Suprapubic skin (tissue), 4 donors: Measurements from ENCODE around the gene C1orf198. TPM values are rescaled to one million over a fixed set of nuclear protein-coding genes. Genes with fewer than 3 reads are reported as not detected.

Experiments used
- DNase-seq, 2 donors: peaks; one replicate each; pipeline ENCODE4 v3.0.0-alpha.2; 2019; ENCODE audit warnings: low spot score in 2 of 2
- H3K27ac ChIP-seq: fragments of 200-600 bp; sonication (generic); one replicate; pipeline ENCODE4 v1.5.1; 2019
- H3K27me3 ChIP-seq: fragments of 200-600 bp; sonication (generic); one replicate; pipeline ENCODE4 v1.5.1; 2019
- H3K36me3 ChIP-seq: fragments of 200-600 bp; sonication (generic); one replicate; pipeline ENCODE4 v1.5.1; 2019
- H3K4me1 ChIP-seq: fragments of 200-600 bp; sonication (generic); one replicate; pipeline ENCODE4 v1.5.1; 2019
- H3K4me3 ChIP-seq: fragments of 200-600 bp; sonication (generic); one replicate; pipeline ENCODE4 v1.5.1; 2019; ENCODE audit warnings: mild to moderate bottlenecking
- H3K9me3 ChIP-seq: fragments of 200-600 bp; sonication (generic); one replicate; pipeline ENCODE4 v1.5.1; 2019
- EP300 ChIP-seq: sonication (generic); formaldehyde crosslinking; IDR thresholded peaks from one replicate; pipeline ENCODE4 v1.6.1; 2017; ENCODE audit warnings: antibody characterized with exemption
- POLR2A ChIP-seq, 2 donors: fragments of 450-650 bp; IDR thresholded peaks; one replicate each; pipeline ENCODE4 v1.6.1; 2017; ENCODE audit warnings: antibody characterized with exemption in 2 of 2, mild to moderate bottlenecking in 2 of 2, moderate library complexity in 2 of 2
- POLR2AphosphoS5 ChIP-seq, 3 donors: sonication (generic); formaldehyde crosslinking; IDR thresholded peaks; one replicate each; pipeline ENCODE4 v1.6.1; 2017; ENCODE audit warnings: antibody characterized with exemption in 3 of 3
- whole genome bisulfite sequencing: methylation state at CpG from one replicate; pipeline ENCODE4 v1.1.5; 2018; 5-methylcytosine and 5-hydroxymethylcytosine counted together
- total RNA-seq, 4 donors: library from RNA; depleted of rRNA; stranded (reverse); fragments of >200 nt; gene quantifications; one replicate each; pipeline ENCODE4 v1.1.0, GENCODE V29; 2016
- TF ChIP-seq, protein P1 (sequence below), 2 donors: fragments of 200-600 bp in 1 of 2; fragments of 450-650 bp in 1 of 2; sonication (generic) in 1 of 2; IDR thresholded peaks; one replicate each; pipeline ENCODE4 v1.5.1; 2016 to 2019; ENCODE audit warnings: antibody characterized with exemption in 2 of 2, mild to moderate bottlenecking in 1 of 2, moderate library complexity in 1 of 2

Gene C1orf198
- total RNA-seq, 4 donors from 2014 or later: 42.7 to 70.1 (median 52.5) TPM

DNA sequence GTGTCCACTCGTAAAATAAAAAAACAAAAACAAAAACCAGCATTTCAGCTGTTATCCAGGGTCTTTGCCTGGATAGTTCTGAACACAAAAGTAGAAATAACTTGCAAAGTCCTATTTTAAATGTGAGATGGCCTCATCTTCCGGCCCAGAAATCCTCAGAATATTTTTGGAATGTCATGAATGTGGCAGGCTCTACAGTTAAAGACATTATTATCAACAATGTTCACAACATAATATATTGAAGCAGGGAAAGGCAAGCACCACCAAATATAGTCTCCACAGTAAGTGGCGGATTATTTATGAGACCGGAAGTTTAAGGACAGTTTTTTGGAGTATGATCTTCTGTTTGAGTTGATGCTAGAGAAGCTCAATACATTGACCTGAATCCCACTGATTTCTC, 1.2 kb upstream of the C1orf198 start:
- TF ChIP-seq EP300 (no peak), POLR2A (IDR thresholded peaks at IDR 0.05) (no peak), POLR2AphosphoS5 (IDR thresholded peaks at IDR 0.05) (no peak)
- TF ChIP-seq, protein P1, sequence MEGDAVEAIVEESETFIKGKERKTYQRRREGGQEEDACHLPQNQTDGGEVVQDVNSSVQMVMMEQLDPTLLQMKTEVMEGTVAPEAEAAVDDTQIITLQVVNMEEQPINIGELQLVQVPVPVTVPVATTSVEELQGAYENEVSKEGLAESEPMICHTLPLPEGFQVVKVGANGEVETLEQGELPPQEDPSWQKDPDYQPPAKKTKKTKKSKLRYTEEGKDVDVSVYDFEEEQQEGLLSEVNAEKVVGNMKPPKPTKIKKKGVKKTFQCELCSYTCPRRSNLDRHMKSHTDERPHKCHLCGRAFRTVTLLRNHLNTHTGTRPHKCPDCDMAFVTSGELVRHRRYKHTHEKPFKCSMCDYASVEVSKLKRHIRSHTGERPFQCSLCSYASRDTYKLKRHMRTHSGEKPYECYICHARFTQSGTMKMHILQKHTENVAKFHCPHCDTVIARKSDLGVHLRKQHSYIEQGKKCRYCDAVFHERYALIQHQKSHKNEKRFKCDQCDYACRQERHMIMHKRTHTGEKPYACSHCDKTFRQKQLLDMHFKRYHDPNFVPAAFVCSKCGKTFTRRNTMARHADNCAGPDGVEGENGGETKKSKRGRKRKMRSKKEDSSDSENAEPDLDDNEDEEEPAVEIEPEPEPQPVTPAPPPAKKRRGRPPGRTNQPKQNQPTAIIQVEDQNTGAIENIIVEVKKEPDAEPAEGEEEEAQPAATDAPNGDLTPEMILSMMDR (IDR thresholded peaks at IDR 0.05): no peak
- no peak overlapping the region for H3K27ac ChIP-seq
- H3K27me3 ChIP-seq: no peaks in the 10 kb centered on the region
- no peak for DNase-seq
- H3K4me1 ChIP-seq: peaks cover 37% of the 10 kb centered on the region
- WGBS: 74% methylated on average over 4 of the region's 4 CpGs
- no peaks in the 10 kb centered on the region for H3K9me3 ChIP-seq
- H3K36me3 ChIP-seq: no peaks in the 10 kb centered on the region
- H3K4me3 ChIP-seq: no peak overlapping the region

DNA sequence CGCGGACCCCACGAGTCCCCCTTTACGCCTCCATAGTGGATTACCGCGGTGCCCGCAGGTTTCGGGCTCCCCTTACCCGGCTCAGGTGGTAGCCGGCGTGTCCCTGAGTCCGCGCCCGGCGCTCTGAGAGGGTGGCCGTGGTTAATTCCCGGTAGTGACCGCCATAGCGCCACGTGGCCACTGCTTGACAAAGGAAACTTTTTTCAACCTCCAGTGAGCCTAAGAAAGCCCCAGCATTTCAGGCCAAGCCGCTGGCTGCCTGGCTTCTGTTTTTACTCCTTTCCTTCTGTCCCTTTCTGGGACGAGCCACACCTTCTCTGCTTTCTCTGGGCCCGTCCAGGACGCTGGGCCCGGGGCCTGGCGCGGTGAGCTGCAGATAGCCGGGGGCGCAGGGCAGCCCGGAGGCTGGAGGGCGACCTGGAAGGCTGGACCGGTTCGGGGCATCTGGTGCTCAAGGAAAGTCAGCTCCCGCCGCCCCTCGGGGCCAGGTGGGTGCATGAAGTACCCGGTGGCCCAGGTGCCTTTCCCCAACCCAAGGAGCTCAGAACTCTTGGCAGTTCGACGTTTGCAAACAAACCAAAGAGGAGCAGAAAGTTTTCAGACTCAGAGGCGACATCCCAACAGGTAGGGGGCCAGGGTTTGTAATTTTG, 540 bp upstream of the C1orf198 start:
- 5% methylated on average over 20 of the region's 40 CpGs for WGBS
- no peak for TF ChIP-seq EP300
- TF ChIP-seq POLR2AphosphoS5 (IDR thresholded peaks at IDR 0.05): no peak
- TF ChIP-seq, protein P1 (IDR thresholded peaks at IDR 0.05): no peak
- no peak for TF ChIP-seq POLR2A (IDR thresholded peaks at IDR 0.05)
- Histone ChIP-seq H3K27me3 (no peaks in the 10 kb centered on the region), H3K9me3 (no peaks in the 10 kb centered on the region), H3K4me1 (peaks cover 43% of the 10 kb centered on the region), H3K27ac (peak overlapping the region; percentile 79), H3K4me3 (peak overlapping the region; percentile 80), H3K36me3 (no peaks in the 10 kb centered on the region)
- DNase-seq: peak in 1 of 2 donors; percentile 82

- Histone ChIP-seq H3K27ac (peak overlapping the region; percentile 79), H3K4me1 (peaks cover 56% of the 10 kb centered on the region), H3K36me3 (no peaks in the 10 kb centered on the region), H3K27me3 (no peaks in the 10 kb centered on the region), H3K9me3 (no peaks in the 10 kb centered on the region), H3K4me3 (peak overlapping the region; percentile 80)
- DNase-seq: no peak
- TF ChIP-seq EP300 (no peak), POLR2A (IDR thresholded peaks at IDR 0.05) (no peak), POLR2AphosphoS5 (IDR thresholded peaks at IDR 0.05) (no peak)
- TF ChIP-seq, protein P1 (IDR thresholded peaks at IDR 0.05): no peak
- WGBS: 20% methylated on average over 17 of the region's 17 CpGs
Observed at GRCh38 chr1:230867101-230867902, 1.0 kb downstream of the C1orf198 start.

- H3K9me3 ChIP-seq: no peaks in the 10 kb centered on the region
- 48% methylated on average over 9 of the region's 9 CpGs for WGBS
- H3K4me3 ChIP-seq: peak overlapping the region; percentile 80
- H3K27me3 ChIP-seq: no peaks in the 10 kb centered on the region
- H3K27ac ChIP-seq: peak overlapping the region; percentile 79
- no peak for DNase-seq
- H3K36me3 ChIP-seq: no peaks in the 10 kb centered on the region
- TF ChIP-seq POLR2AphosphoS5 (IDR thresholded peaks at IDR 0.05): no peak
- peaks cover 62% of the 10 kb centered on the region for H3K4me1 ChIP-seq
Observed at GRCh38 chr1:230866171-230867070, 1.9 kb downstream of the C1orf198 start.

DNA sequence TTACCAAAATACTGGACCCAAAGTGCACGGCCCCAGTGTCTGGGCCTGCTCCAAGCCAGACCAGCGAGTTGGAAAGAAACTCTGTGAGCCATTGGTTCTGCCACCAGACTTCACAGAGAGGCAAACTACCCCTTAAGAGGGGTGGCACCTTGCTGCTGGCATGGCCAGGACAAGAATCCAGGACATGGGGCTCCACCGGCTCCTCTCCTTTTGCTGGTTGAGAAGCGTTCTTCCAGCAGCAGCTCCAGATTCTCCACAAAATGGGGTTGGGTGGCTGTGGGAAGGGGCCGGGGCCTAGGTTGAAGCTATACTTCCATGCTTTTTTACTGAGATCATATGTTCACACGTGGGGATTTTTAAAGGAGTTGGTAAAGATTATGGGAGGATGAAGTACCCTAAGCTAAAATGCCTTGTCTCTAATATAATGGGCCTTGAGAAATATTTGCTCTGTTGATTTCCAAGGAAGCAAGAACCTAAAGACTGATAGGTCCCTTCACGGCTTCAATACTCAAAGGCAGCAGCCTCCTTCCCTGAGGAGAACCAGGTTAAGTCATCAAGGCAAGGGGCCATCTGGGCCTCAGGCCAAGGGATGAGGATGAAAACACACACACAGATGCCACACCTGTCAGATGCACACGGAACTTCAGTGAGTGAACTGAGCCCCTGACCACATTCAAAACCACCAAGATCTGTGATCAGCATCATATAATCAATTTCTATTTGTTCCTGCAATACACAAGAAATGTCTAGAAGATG, 3.1 kb downstream of the C1orf198 start:
- WGBS: 81% methylated on average over 6 of the region's 8 CpGs
- DNase-seq: no peak
- no peaks in the 10 kb centered on the region for H3K9me3 ChIP-seq
- peak overlapping the region; percentile 79 for H3K27ac ChIP-seq
- TF ChIP-seq, protein P1 (IDR thresholded peaks at IDR 0.05): no peak
- TF ChIP-seq EP300: no peak
- TF ChIP-seq POLR2AphosphoS5 (IDR thresholded peaks at IDR 0.05): no peak
- no peak for TF ChIP-seq POLR2A (IDR thresholded peaks at IDR 0.05)
- H3K36me3 ChIP-seq: no peaks in the 10 kb centered on the region
- H3K4me3 ChIP-seq: no peak overlapping the region
- H3K4me1 ChIP-seq: peaks cover 62% of the 10 kb centered on the region
- H3K27me3 ChIP-seq: no peaks in the 10 kb centered on the region
